GM12875 (cell line): ENCODE data around the gene CCDC24.

Experiments
- H3K4me3 ChIP-seq: one replicate; pipeline ENCODE4 v1.5.1; 2011; ENCODE audit warnings: low read depth, low read length, control low read depth
- TF ChIP-seq, protein P1 (sequence below): IDR thresholded peaks from 2 replicates; pipeline ENCODE4 v1.5.1; 2011; ENCODE audit warnings: low read depth, mild to moderate bottlenecking, control low read depth, inconsistent platforms, low read length, moderate library complexity, borderline replicate concordance; ENCODE audit not compliant: insufficient read depth

Gene CCDC24

DNA sequence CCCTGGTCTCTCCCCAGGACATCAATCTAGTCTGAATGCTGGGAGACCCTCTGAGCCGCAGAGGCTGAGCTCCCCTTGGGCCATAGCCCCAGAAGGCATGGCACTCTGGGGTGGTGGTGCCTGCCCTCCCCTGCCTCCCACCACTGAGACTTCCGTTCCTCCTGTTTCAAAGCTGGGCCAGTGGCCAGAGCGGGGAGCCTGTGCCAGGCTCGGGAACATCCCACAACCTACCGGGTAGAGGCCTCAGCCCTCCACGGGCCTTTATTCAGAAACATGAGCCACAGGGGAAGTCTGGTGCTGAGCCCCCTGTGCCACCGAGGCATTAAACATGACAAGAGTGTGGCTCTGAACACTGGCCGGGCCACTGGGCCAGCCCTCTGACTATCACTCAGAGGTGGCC is 8.1 kb downstream of the CCDC24 start:
- TF ChIP-seq, protein P1, sequence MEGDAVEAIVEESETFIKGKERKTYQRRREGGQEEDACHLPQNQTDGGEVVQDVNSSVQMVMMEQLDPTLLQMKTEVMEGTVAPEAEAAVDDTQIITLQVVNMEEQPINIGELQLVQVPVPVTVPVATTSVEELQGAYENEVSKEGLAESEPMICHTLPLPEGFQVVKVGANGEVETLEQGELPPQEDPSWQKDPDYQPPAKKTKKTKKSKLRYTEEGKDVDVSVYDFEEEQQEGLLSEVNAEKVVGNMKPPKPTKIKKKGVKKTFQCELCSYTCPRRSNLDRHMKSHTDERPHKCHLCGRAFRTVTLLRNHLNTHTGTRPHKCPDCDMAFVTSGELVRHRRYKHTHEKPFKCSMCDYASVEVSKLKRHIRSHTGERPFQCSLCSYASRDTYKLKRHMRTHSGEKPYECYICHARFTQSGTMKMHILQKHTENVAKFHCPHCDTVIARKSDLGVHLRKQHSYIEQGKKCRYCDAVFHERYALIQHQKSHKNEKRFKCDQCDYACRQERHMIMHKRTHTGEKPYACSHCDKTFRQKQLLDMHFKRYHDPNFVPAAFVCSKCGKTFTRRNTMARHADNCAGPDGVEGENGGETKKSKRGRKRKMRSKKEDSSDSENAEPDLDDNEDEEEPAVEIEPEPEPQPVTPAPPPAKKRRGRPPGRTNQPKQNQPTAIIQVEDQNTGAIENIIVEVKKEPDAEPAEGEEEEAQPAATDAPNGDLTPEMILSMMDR, result no peak
- H3K4me3 ChIP-seq, result no peak overlapping the region

DNA sequence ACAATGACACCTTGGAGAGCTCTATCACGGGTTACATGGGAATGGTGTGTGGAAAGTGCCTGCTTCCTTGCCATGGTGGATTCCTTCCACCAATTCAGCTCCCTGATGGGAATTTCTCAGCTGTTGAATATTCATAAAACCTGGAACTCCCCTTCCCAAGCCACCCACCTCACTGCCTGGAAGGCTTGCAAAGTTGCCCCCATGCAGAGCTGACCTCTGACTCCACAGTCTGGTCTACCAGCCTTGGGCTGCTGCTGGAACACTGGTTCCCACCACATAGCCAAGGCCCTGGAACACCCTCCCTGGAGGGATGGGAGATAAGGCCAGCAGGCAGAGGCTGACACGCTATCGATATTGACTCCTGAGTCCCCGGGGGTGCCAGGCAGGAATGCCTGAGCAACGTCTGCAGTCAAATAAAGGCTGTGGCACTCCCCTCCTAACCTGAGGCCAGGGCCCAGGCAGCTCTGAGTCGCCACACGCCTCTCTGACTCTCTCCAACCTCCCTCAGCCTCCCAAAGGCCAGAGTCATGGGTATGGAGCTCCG is 8.8 kb downstream of the CCDC24 start:
- TF ChIP-seq, protein P1, result no peak
- no peak overlapping the region for H3K4me3 ChIP-seq

DNA sequence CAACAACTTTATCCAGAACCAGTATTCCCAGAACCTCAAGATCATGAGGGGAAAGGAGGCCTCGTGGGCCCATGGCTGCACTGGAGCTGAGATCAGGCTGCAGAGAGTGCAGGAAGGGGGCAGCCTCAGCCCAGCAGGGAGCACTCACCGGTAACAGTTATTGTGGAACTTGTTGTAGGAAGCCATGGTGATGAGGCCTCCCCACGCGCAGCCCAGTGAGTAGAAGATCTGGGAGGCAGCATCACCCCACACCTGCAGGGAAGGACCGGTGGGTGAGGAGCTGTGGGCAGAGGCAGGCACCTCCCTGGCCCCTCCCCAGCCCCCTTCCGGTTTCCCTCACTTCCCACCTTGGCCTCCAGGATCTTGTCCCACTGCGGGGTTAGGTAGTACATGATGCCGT is 10.8 kb downstream of the CCDC24 start:
- TF ChIP-seq, protein P1, result no peak
- no peak overlapping the region for H3K4me3 ChIP-seq

DNA sequence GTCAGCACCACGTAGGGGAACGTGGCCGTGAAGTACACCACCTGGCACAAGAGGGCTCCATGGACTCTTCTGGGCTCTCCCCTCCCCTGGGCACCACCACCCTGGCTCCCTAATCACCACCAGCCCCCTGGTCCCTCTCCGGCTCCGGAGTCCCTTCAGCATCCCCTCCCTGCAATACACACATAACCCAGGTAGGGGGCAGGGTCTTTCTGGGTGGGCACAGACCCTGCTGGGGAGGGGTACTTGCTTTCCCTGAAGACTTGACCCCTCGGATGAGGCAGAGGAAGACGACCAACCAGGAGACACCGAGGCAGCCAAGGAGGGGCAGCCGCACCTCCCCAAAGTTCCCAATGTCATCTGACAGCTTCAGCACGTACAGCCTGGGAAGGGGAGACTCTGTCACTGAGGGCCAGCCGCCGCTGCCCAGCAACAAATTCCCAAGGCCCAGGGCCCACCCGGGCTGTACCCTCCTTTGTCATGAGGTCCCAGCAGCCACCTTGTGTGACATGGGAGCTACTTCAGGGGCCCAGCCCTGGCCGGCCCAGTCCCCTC is 11.3 kb downstream of the CCDC24 start:
- TF ChIP-seq, protein P1, result peak; percentile 34; the same call in 1 of the 2 replicates
- H3K4me3 ChIP-seq, result no peak overlapping the region

DNA sequence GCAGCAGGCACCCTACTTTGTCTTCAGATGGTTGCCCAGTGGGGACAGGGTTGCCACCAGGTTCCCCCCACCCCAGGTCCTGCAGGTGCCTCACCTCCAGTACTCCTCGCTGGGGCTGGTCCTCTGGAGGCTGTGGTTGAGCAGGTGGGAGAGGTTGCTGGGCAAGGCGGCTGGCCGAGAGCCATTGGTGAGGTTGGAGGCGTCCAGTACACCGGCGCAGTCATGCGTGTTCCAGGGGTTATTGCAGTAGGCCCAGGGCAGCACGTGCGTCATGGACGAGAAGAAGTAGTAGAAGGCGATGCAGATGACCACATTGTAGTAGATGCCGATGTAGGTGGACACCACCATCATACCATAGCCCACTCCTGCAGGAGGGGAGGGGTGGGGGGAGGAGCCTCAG is 16.9 kb downstream of the CCDC24 start:
- no peak overlapping the region for H3K4me3 ChIP-seq
- TF ChIP-seq, protein P1, result no peak

GRCh38 chr1:44010935-44011471 is 19.6 kb downstream of the CCDC24 start:
- TF ChIP-seq, protein P1, result no peak

GRCh38 chr1:44012404-44012803 is 21.0 kb downstream of the CCDC24 start:
- TF ChIP-seq, protein P1, result no peak
- no peak overlapping the region for H3K4me3 ChIP-seq

More at GRCh38 chr1:44010935-44011471, 19.6 kb downstream of the CCDC24 start:
- no peak overlapping the region for H3K4me3 ChIP-seq
